ENCODE results near the gene GNAT1. TPM values are rescaled to one million over a fixed set of nuclear protein-coding genes. Genes with fewer than 3 reads are reported as not detected.

Gene GNAT1
- total and polyA plus RNA-seq, 8 donors = not detected

DNA sequence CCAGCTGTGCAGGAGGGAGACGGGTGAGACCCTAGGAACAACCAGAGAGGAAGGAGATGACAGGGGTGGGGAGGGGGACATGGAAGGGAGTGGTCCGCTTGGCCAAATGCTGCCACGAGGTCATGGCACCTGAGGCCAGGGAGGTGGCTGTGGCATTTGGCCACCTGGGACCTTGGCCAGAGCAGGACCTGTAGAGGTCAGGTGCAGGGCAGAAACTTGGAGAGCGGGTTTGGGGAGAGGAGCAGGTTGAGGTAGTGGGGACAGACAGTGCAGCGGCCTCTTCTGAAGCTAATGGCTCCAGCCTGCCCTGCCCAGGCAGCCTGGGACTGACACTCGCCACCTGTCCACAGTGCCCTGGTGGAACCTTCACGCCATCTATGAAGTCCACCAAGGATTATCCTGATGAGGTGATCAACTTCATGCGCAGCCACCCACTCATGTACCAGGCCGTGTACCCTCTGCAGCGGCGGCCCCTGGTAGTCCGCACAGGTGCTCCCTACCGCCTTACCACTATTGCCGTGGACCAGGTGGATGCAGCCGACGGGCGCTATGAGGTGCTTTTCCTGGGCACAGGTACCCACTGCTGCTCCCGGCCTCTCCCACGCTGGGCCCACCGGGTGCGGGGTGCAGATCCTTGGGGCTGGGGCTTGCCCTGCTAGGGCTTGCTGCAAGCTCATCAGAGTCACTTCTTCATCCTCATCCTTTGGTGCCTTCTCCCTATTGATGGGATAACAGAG is 7.0 kb upstream of the GNAT1 start:
- peaks cover 0 to 12% (median 4%) of the 10 kb centered on the region in 3 donors for H3K4me1 ChIP-seq
- DNase-seq = peak in 1 of 6 donors; percentile 52
- no peak for FAIRE-seq

DNA sequence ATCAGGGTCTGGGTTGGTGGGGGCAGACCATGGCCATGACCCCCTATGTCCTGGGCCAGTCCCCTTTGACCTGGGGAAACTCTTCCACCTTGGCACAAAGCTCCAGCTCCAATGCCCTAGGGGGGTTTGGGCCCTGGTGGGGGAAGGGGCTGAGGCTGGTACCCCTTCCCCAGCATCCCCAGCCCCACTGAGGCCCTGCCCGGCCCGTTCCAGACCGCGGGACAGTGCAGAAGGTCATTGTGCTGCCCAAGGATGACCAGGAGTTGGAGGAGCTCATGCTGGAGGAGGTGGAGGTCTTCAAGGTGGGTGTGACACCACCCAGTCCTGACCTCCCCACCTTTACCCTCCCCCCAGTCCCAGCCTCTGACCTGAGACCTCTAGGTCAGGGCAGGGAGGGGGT is 6.2 kb upstream of the GNAT1 start:
- DNase-seq (no peak), FAIRE-seq (no peak), ATAC-seq (no peak)
- Histone ChIP-seq H3K27me3 (no peaks in the 10 kb centered on the region), H3K4me3 (no peak overlapping the region), H3K4me1 (peaks cover 0 to 4% (median 0%) of the 10 kb centered on the region in 3 donors), H3K27ac (no peak overlapping the region), H3K9me3 (no peaks in the 10 kb centered on the region), H3K36me3 (no peaks in the 10 kb centered on the region)
- TF ChIP-seq, protein P1, sequence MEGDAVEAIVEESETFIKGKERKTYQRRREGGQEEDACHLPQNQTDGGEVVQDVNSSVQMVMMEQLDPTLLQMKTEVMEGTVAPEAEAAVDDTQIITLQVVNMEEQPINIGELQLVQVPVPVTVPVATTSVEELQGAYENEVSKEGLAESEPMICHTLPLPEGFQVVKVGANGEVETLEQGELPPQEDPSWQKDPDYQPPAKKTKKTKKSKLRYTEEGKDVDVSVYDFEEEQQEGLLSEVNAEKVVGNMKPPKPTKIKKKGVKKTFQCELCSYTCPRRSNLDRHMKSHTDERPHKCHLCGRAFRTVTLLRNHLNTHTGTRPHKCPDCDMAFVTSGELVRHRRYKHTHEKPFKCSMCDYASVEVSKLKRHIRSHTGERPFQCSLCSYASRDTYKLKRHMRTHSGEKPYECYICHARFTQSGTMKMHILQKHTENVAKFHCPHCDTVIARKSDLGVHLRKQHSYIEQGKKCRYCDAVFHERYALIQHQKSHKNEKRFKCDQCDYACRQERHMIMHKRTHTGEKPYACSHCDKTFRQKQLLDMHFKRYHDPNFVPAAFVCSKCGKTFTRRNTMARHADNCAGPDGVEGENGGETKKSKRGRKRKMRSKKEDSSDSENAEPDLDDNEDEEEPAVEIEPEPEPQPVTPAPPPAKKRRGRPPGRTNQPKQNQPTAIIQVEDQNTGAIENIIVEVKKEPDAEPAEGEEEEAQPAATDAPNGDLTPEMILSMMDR (IDR thresholded peaks at IDR 0.05) = no peak
- intact Hi-C loops (cut with DNase I) = loop anchor here in 2 of 3 donors (5.0 to 10.0 kb wide), 2 partner anchors 60 to 63 kb away; no protein-coding TSS in a partner anchor
- WGBS, 2 donors = 87 to 93% methylated on average over 4 of the region's 4 CpGs

More for the DNA sequence above, 7.0 kb upstream of the GNAT1 start:
- ATAC-seq = no peak
- H3K27me3 ChIP-seq = no peaks in the 10 kb centered on the region
- WGBS, 2 donors = 88 to 90% methylated on average over 20 to 21 of the region's 21 CpGs
- no peak overlapping the region for H3K4me3 ChIP-seq
- H3K9me3 ChIP-seq = no peaks in the 10 kb centered on the region
- TF ChIP-seq, protein P1 (IDR thresholded peaks at IDR 0.05) = no peak
- no peaks in the 10 kb centered on the region for H3K36me3 ChIP-seq
- intact Hi-C loops (cut with DNase I) = loop anchor here in 1 of 3 donors (10.0 kb wide), 1 partner anchor 60 kb away; no protein-coding TSS in a partner anchor
- H3K27ac ChIP-seq = no peak overlapping the region

DNA sequence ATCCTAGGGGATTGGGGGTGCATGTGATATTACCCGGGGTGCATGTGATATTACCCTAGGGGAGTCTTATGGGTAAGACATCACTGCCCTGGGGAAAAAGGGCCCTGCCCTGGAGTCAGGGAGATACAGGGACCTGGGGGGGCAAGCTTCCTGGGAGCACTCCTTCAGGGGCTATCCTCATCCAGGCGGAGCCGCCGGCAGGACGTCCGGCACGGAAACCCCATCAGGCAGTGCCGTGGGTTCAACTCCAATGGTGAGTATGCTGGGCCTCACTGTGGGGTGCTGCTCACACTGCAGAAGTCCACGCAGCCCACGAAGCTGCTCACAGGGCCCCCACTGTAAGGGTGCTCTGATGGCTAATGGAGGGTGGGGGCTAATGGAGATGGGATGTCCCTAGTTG is 5.3 kb upstream of the GNAT1 start:
- Histone ChIP-seq H3K4me3 (no peak overlapping the region), H3K27ac (no peak overlapping the region), H3K9me3 (no peaks in the 10 kb centered on the region), H3K36me3 (no peaks in the 10 kb centered on the region), H3K4me1 (no peaks in the 10 kb centered on the region), H3K27me3 (no peaks in the 10 kb centered on the region)
- TF ChIP-seq, protein P1 (IDR thresholded peaks at IDR 0.05) = no peak
- DNase-seq (peak in 1 of 6 donors; percentile 38), FAIRE-seq (no peak), ATAC-seq (no peak)
- intact Hi-C loops (cut with DNase I) = loop anchor here in 2 of 3 donors (5.0 to 10.0 kb wide), 2 partner anchors 61 to 64 kb away; no protein-coding TSS in a partner anchor
- WGBS, 2 donors = 93 to 100% methylated on average over 10 of the region's 10 CpGs

DNA sequence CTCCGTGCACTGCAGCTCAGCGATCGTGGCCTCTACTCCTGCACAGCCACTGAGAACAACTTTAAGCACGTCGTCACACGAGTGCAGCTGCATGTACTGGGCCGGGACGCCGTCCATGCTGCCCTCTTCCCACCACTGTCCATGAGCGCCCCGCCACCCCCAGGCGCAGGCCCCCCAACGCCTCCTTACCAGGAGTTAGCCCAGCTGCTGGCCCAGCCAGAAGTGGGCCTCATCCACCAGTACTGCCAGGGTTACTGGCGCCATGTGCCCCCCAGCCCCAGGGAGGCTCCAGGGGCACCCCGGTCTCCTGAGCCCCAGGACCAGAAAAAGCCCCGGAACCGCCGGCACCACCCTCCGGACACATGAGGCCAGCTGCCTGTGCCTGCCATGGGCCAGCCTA is 3.7 kb upstream of the GNAT1 start:
- ATAC-seq (no peak), DNase-seq (peak in 1 of 6 donors; percentile 65), FAIRE-seq (no peak)
- WGBS, 2 donors = 91 to 95% methylated on average over 19 of the region's 19 CpGs
- H3K27me3 ChIP-seq = no peaks in the 10 kb centered on the region
- H3K4me3 ChIP-seq = no peak overlapping the region
- intact Hi-C loops (cut with DNase I) = loop anchor here (2.0 to 10.0 kb wide), 3 partner anchors 63 to 67 kb away; no protein-coding TSS in a partner anchor
- H3K27ac ChIP-seq = no peak overlapping the region
- H3K9me3 ChIP-seq = no peaks in the 10 kb centered on the region
- H3K4me1 ChIP-seq = no peaks in the 10 kb centered on the region
- H3K36me3 ChIP-seq = no peaks in the 10 kb centered on the region
- TF ChIP-seq, protein P1 (IDR thresholded peaks at IDR 0.05) = no peak

DNA sequence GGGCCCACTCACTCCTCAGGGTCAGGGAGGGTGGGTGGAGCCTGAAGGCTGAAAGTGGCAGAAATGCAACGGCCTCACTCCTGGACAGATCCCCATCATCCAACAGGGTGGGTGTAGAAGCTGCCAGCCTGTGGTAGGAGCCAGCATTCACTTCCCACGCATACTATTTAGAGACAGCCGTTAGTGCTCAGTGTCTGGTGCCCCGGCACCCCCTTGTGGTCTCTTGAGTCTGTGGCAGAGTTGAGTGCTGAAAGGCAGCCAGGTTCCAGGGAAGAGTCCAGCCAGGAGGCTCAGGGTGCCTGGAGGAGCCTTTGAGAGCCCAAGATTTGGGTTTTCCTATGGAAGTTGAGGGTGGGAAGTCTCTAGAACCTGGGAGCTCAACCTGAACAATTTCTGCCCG is 2.1 kb upstream of the GNAT1 start:
- no peaks in the 10 kb centered on the region for H3K9me3 ChIP-seq
- DNase-seq (peak; percentile 55 to 84 (median 74)), ATAC-seq (peak; percentile 51 to 91 (median 87)), FAIRE-seq (no peak)
- no peaks in the 10 kb centered on the region for H3K36me3 ChIP-seq
- TF ChIP-seq, protein P1 (IDR thresholded peaks at IDR 0.05) = peak; percentile 20 to 70 (median 59)
- H3K4me1 ChIP-seq = peaks cover 0 to 6% (median 0%) of the 10 kb centered on the region in 3 donors
- H3K27ac ChIP-seq = no peak overlapping the region
- peaks cover 0 to 7% (median 0%) of the 10 kb centered on the region in 4 donors for H3K27me3 ChIP-seq
- H3K4me3 ChIP-seq = no peak overlapping the region
- WGBS, 2 donors = 8 to 9% methylated on average over 5 of the region's 5 CpGs
- intact Hi-C loops (cut with DNase I) = loop anchor here (2.0 to 10.0 kb wide), 3 partner anchors 64 to 68 kb away; no protein-coding TSS in a partner anchor

Measured in pancreas (tissue), 10 donors.